Stimulated activated CD8-positive, alpha-beta memory T cell treated with anti-CD3 and anti-CD28 coated beads, Interleukin-4, amount 100 ng/mL, for 48 hours (primary cell): ENCODE measurements around the gene SPECC1L.

Source experiments
- DNase-seq: peaks from one replicate; pipeline ENCODE4 v3.0.0-alpha.2; 2020

Gene SPECC1L

DNA sequence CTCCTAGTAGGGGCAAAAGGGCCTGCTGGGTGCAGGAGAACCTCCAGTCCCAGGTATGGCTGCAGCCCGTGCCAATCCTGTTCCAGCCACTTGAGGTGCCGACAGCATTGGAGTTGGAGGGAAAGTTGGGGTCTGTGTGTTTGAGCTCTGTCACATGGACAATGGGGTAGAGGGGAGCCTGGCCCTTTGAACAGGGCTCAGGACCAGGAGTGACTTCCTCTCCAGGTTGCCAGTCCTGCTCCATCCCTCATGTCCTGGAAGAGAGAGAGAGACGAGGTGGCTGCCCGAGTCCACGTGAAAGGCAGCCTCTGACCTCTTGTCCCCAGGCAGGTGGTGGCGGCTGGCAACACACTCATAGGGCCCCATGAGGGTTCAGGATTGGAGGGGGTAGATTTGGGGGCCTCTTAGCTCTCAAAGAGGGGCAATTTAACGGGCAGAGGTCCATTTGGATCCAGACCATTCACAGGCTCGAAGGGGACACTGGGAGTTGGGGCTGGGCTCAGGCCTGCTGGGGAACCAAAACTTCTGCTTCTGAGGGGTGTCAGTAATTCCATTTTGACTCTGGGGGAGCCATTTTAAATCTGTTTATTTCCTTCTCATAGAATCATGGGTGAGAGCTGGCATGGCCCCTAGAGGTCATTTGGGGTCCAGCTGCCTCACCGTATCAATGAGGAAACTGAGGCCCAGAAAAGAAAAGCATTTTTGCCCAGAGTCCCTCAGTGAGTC lies 160.8 kb downstream of the SPECC1L start:
- no peak for DNase-seq

DNA sequence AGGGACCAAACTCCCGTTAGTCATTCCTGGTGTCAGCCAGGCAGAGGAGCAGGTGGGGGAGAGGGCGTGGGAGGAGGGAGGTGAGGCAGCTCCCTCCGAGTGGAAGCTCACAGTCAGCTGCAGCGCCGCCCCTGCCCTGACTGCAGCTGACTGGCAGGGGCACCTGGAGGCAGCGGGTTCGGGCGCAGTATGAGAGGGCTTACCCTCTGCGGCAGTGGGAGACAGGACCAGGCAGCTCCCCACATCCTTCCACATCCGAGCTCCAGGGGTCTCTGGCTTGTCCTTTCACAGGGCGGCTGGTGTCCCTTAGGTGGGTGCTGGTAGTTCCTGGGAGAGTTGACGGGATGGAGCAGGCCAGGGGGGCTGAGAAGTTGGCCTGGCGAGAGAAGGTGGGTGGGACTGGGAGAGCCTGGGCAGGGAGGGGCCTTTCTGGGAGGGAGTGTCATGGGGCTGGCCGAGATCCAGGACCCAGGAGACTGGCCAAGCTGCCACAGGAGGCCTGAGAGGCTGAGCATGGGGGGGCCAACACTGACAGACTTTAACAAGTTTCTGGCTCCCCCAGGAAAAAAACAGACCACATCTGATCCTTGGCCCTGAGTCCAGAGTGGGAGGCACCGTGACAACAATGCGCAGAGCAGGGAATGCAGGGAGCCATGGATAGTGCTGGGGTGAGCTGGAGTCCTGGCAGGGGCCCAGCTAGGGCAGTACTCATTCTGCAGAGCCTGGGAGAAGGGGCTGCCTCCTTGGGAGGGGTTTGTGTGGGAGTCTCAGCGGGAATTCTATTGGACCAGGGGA lies 161.6 kb downstream of the SPECC1L start:
- peak; percentile 70 for DNase-seq

DNA sequence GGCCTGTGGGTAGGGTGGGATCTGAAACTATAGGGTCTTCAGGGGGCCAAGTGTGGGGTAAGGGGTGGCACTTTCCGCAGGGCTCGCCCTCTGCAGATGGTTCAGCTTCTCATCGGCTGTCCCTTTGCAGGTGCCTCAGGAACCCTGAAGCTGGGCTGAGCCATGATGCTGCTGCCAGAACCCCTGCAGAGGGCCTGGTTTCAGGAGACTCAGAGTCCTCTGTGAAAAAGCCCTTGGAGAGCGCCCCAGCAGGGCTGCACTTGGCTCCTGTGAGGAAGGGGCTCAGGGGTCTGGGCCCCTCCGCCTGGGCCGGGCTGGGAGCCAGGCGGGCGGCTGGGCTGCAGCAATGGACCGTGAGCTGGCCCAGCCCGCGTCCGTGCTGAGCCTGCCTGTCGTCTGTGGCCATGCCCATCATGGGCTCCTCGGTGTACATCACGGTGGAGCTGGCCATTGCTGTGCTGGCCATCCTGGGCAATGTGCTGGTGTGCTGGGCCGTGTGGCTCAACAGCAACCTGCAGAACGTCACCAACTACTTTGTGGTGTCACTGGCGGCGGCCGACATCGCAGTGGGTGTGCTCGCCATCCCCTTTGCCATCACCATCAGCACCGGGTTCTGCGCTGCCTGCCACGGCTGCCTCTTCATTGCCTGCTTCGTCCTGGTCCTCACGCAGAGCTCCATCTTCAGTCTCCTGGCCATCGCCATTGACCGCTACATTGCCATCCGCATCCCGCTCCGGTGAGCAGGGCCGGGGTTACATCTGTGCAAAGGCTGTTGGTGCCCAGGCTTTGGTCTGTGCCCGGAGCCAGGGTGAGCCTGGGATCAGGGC lies 162.6 kb downstream of the SPECC1L start:
- DNase-seq: no peak

DNA sequence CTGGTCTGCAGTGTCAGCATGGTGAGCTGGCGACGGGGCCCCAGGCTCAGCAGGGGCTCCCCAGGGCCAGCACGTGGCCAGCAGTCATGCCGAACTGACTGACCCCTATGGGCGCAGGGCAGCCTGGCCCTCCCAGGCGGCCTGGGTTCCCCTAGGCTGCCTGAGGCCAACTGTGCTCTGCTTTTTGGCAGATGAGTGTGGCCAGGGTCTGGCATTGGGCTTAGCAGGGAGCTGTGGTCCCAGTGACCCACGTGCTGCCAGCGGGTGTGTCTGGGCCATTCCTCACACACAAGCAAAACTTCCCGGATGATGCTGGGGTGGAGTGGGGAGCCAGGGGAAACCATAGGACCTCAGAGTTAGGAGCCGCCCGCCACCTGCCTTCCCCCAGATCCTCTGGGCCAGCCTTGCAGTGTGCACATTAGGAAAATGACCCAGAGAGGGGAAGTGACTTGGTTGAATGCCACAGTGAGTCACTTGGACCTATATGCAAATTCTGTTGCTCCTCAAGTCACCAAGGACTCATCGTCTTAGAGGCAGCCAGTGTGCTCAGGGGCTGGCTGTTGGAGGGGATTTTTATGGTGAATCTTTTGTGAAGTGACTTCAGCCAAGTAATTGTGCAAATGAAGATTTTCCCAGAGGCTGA lies 163.3 kb downstream of the SPECC1L start:
- no peak for DNase-seq

DNA sequence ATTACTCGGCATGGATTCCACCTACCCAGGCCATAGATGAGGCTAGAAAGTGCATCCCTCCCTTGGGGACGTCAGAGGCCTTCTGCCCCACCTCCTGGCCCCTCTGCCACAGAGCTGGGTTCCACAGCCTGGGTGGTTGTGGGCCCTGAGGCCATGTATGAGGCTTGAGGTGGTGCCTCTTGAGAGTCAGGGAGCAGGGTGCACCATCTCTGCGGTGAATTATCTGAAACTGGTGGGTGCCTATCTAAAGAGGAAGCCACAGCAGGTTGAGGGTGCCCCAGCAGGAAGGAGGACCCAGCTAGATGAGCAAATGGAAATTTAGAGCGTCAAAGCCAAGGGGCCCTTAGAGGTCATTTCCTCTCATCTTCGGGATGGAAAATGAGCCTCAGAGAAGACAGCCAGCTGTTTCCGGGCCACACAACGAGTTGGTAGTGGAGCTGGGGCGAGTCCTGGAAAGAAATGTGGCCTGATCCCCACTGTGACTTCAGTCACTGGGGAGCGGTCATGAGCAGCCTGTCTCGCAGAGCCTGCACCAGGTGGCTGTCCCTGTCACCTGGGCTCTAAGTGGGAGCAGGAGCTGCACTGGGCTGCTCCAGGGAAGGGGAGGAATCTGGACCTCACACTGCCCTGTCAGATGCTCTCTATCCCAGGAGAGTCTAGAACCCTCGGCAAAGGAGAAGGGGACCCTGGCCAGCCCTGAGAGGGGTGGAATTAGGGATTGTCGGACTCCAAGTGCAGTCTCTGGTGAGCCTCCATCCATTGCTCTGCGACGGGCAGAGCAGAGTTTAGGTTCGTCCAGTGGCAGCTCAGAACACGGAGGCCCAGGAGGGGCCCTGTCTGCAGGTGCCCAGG lies 164.1 kb downstream of the SPECC1L start:
- peak; percentile 83 for DNase-seq

DNA sequence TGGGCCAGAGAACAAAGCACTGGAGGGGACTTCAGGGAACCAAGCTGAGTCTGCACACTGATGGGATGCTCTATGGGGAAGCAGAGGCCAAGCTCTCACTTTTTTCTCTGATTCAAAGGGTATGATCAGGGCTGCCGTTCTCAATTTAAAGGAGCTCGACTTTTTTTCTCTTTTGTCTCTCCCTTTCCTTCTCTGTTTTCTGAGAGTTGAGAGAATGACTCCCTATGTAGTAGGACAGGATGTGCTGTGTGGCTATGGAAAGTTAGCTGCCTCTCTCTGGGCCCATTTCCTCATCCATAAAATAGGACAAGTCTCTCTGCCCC lies 164.7 kb downstream of the SPECC1L start:
- no peak for DNase-seq

DNA sequence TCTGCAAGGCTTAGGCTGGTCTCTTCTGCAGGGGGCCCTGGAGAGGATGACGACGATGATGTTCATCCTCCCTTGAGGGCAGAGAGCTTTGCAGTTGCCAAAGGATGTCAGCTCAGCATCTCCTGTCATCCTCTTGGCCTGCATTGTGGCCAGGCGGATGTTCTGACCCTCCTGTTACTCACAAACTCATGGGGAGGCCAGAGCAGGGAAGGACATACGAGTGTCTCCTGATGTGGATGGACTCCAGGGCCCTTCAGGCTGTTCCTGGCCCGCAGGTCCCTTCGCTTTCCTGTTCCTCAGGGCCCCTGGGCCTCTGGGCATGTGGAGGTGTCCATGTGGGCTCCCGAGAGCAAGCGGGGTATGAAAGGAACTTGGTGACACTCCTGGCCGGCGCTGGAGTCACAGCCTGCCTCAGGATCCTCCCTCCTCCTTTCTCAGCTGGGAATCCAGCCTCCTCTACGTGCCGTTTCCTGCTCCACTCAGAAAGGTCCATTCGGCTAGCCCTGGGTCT lies 165.3 kb downstream of the SPECC1L start:
- no peak for DNase-seq

DNA sequence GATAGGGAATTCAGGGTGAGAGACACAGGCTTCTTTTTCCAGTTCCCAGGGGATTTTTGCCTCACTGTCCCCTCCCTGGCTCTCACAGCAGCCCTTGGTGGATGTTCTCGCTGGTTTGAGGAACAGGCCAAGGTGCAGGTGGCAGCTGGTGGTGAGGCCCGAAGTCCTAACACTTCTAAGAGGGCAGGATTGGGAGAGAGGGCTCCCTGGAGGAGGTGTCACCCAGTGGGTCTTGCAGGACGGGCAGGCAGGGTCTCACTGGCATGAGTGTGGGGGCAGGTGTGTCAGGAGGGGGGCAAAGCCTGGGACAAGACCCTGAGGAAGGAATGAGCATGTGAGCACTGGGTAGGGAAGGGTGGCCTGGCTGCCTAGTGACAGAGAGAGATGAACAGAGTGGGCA lies 165.9 kb downstream of the SPECC1L start:
- DNase-seq: no peak

DNA sequence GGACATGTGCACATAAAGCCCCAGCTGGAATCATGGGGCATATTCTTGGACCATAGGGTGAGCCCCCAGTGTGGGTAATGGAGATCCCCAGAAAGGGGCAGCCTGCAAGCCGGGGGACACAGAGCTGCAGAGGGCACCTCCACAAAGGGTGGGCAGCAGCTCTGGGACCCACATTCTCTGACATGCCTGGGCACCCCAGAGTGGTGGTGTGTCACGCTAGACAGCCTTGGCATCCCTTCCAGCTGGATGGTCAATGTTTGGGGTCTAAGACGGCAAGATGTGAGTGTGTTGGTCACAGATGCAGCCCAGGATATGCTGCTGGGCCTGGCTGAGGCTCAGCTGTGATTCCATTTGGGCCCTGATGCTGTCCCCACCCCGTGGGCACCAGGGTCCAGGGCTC lies 166.5 kb downstream of the SPECC1L start:
- no peak for DNase-seq

DNA sequence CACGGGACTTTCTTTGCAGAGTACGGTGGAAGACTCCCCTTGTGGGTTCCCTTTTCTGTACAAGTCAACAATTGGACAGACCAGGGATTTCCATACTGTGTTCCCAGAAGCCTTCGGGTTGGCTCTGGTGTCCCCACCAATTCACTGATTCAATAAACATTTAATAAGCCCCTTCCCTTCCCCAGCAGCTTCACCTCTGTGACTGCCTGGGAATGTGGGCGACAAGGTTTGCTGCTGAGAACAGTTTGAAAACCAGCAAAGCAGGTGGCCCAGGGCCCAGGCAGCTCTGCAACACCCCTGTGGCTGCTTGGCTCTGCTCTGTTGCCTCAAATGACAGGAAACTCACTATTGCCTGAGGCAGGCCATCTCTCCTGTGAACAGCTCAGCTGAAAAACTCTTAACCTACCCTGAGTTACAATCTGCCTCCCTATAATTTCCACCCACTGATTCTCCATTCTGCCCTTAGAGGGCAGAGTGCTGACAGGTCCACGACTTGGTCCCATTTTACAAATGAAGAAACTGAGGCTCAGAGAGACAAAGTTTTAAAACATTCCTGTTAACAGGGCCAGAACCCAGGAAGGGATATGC lies 167.2 kb downstream of the SPECC1L start:
- DNase-seq: no peak

DNA sequence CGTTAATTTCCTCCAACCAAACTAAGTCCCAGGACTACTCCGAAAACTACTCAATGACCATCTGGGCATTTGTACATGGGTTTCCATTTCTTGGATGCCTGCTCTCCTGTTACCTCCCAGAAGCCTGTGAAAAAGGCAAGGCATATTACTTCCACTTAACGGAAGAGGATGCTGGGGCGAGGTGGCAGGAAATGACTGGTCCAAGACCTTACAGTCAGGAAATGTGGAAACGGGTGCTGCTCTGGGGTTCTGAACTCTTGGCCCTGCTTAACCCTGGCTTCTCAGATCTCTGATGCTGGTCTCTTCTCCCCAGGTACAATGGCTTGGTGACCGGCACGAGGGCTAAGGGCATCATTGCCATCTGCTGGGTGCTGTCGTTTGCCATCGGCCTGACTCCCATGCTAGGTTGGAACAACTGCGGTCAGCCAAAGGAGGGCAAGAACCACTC lies 169.7 kb downstream of the SPECC1L start:
- DNase-seq: no peak

DNA sequence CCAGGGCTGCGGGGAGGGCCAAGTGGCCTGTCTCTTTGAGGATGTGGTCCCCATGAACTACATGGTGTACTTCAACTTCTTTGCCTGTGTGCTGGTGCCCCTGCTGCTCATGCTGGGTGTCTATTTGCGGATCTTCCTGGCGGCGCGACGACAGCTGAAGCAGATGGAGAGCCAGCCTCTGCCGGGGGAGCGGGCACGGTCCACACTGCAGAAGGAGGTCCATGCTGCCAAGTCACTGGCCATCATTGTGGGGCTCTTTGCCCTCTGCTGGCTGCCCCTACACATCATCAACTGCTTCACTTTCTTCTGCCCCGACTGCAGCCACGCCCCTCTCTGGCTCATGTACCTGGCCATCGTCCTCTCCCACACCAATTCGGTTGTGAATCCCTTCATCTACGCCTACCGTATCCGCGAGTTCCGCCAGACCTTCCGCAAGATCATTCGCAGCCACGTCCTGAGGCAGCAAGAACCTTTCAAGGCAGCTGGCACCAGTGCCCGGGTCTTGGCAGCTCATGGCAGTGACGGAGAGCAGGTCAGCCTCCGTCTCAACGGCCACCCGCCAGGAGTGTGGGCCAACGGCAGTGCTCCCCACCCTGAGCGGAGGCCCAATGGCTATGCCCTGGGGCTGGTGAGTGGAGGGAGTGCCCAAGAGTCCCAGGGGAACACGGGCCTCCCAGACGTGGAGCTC lies 170.2 kb downstream of the SPECC1L start:
- no peak for DNase-seq

DNA sequence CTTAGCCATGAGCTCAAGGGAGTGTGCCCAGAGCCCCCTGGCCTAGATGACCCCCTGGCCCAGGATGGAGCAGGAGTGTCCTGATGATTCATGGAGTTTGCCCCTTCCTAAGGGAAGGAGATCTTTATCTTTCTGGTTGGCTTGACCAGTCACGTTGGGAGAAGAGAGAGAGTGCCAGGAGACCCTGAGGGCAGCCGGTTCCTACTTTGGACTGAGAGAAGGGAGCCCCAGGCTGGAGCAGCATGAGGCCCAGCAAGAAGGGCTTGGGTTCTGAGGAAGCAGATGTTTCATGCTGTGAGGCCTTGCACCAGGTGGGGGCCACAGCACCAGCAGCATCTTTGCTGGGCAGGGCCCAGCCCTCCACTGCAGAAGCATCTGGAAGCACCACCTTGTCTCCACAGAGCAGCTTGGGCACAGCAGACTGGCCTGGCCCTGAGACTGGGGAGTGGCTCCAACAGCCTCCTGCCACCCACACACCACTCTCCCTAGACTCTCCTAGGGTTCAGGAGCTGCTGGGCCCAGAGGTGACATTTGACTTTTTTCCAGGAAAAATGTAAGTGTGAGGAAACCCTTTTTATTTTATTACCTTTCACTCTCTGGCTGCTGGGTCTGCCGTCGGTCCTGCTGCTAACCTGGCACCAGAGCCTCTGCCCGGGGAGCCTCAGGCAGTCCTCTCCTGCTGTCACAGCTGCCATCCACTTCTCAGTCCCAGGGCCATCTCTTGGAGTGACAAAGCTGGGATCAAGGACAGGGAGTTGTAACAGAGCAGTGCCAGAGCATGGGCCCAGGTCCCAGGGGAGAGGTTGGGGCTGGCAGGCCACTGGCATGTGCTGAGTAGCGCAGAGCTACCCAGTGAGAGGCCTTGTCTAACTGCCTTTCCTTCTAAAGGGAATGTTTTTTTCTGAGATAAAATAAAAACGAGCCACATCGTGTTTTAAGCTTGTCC lies 171.0 kb downstream of the SPECC1L start:
- DNase-seq: no peak

DNA sequence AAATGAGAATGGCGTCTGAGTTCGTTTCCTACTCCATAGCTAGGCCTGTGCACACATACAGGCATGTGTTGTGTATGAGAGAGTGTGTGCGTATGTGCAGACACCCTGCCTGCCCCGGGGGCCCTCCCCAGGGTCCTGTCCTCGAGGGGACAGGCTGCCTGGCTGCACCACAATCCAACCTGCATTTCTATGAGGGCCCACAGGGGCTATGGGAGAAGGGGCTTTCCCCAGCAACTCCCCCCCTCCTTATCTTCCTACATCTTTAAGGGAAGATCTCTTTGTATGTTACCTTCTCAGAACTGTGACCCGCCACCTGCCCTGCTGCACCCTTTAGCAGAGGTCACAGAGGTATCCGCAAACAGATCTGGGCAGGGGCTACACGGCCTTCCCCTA lies 171.7 kb downstream of the SPECC1L start:
- DNase-seq: no peak

DNA sequence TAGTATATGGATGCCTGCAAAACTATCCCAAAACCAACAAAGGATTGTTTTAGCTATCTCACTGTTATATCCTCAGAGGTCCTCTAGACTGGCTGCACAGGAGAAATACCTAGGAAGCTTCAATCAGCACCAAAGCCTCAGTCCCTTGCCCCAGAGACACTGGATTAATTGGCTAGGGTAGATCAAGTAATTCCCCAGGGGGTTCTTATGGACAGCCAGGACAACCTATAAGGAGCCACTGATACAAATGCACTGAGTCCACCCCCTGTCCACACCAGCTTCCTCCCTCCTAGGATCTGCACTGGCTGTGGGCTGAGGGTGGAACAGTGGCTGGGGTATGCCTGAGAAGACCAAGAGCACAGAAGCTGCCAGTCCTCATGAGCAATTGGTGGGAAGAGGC lies 173.0 kb downstream of the SPECC1L start:
- DNase-seq: no peak

DNA sequence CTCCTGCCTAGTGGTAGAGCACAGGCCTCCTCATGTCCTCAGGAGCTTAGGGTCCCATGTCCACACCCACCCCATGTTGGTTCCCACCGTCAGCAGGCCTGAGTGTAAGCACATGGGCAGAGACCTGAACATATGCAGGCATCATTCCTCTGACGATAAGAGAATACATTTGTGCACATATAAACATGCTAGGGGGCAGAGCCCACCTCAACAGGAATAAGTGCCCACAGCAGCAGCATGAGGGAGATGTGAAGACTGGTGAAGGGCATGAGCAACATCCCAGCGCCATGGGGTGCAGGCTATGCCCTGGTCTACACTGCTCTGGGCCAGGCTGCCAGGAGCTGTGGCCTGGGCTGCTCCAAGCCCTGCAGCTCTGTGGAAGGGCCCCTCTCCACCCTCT lies 173.6 kb downstream of the SPECC1L start:
- no peak for DNase-seq

DNA sequence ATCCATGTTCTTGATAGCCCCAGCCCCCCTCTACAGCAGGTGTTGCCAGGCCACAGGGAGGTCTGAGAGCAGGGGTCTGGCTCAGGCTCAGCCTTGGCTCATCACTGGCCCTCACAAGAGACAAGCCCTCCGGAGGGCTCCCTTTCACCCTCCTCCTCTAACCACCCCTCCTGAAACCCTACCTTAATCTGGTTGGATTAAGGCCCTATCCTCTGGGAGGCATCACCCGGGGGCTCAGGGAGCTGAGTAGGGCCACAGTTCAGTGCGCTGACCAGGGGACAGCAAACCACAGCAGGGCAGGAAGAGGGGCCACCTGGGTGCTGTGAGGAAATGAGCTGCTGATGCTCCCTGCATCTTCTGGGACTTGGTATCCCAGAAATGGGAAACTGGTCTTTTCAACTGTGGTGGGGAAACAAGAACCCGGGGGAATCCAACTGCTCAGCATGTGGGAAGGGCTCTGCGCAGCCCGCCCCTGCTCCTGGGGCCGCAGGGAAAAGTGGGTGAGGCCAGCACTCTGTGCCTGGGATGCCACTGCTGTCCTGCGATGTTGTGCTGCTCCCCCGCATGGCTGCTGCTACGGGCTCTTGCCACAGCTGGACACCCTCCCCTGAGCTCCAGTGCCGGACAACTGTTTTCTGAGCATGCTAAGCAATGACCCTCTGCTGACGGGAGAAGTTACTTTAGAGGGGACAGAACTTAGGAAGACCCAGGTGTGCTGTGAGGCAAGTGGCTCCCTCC lies 174.3 kb downstream of the SPECC1L start:
- no peak for DNase-seq

DNA sequence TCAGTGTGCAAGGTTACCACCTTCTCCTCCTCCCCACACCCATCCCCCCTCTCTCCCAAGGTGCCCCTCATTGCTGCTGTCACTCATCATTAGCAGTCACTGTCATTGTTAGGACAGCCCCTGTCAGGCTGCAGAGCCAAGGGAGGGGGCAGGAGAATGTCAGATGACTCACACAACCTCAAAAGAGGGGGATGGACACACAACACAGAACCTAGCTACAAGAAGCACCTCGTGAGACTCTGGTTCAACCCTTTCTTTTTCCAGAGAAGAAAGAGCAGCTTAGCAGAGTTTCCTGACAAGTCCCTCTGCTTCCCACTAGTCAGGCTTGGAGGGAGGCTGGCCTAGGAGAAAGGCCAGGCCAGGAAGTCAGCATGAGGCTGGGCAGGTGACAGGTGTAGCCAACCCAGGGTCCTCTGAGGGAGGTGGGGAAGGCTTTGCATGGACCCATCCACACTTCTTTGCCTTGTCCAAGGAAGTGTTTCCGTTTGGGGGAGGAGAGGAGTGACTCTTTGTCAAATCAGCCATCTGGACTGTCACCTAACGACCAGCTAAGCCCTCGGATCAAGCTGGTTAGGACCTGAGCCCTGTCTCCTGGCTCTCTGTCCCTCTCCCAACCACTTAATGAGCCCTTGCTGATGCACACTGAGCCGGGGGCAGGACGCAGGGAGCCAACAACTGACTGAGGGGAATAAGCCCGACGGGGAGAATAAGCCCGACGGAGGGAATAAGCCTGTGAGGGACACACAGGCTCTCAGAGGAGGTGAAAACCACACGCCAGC lies 175.0 kb downstream of the SPECC1L start:
- DNase-seq: peak; percentile 46
